ENCODE results near the gene LAD1. TPM values are rescaled to one million over a fixed set of nuclear protein-coding genes. Genes with fewer than 3 reads are reported as not detected.
A peak's percentile ranks its signal among the peaks of the same experiment; 100 is the strongest.

The LAD1 gene
- total and polyA plus RNA-seq, 2 donors (not counting 1 experiment from before 2014, with no cell fraction given) = not detected

GRCh38 chr1:201347498-201348210, 51.5 kb downstream of the LAD1 start:
- no peaks in the 10 kb centered on the region for H3K36me3 ChIP-seq (ENCODE audit: control insufficient read depth, insufficient read depth, low read length)
- H3K27ac ChIP-seq (ENCODE audit: insufficient read depth, low read length) = no peak overlapping the region
- no peaks in the 10 kb centered on the region for H3K4me1 ChIP-seq (ENCODE audit: control insufficient read depth, extremely low read depth, insufficient read depth, low read length)
- TF ChIP-seq, protein P1, sequence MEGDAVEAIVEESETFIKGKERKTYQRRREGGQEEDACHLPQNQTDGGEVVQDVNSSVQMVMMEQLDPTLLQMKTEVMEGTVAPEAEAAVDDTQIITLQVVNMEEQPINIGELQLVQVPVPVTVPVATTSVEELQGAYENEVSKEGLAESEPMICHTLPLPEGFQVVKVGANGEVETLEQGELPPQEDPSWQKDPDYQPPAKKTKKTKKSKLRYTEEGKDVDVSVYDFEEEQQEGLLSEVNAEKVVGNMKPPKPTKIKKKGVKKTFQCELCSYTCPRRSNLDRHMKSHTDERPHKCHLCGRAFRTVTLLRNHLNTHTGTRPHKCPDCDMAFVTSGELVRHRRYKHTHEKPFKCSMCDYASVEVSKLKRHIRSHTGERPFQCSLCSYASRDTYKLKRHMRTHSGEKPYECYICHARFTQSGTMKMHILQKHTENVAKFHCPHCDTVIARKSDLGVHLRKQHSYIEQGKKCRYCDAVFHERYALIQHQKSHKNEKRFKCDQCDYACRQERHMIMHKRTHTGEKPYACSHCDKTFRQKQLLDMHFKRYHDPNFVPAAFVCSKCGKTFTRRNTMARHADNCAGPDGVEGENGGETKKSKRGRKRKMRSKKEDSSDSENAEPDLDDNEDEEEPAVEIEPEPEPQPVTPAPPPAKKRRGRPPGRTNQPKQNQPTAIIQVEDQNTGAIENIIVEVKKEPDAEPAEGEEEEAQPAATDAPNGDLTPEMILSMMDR (conservative IDR thresholded peaks at IDR 0.05 in 1 of 2, IDR thresholded peaks at IDR 0.05 in 1 of 2; ENCODE audit: low read depth in 1 of 2, low read length in 2 of 2) = no peak
- TF ChIP-seq EZH2 (IDR thresholded peaks at IDR 0.05; ENCODE audit: low read length, missing control alignments) = no peak
- no peaks in the 10 kb centered on the region for H3K79me2 ChIP-seq (ENCODE audit: control insufficient read depth, insufficient read depth, low read length)
- peaks cover 13% of the 10 kb centered on the region for H3K27me3 ChIP-seq (ENCODE audit: control insufficient read depth, insufficient read depth, low read length)
- no peak overlapping the region for H3K4me2 ChIP-seq (ENCODE audit: extremely low read depth, insufficient read depth, low read length)
- H3K9me3 ChIP-seq (ENCODE audit: control insufficient read depth, insufficient read depth, low read depth, low read length) = no peaks in the 10 kb centered on the region
- no peaks in the 10 kb centered on the region for H4K20me1 ChIP-seq (ENCODE audit: control insufficient read depth, extremely low read depth, insufficient read depth, low read length)
- no peak for DNase-seq (ENCODE audit: low read depth in 2 of 2)
- no peak overlapping the region for H3K9ac ChIP-seq (ENCODE audit: insufficient read depth, low read length)
- no peak overlapping the region for H3K4me3 ChIP-seq (replicated peaks in 1 of 4; ENCODE audit: control extremely low read depth in 1 of 4, insufficient read depth in 1 of 4, low read depth in 3 of 4, low read length in 4 of 4)
- H2AFZ ChIP-seq (ENCODE audit: low read length) = no peak overlapping the region

DNA sequence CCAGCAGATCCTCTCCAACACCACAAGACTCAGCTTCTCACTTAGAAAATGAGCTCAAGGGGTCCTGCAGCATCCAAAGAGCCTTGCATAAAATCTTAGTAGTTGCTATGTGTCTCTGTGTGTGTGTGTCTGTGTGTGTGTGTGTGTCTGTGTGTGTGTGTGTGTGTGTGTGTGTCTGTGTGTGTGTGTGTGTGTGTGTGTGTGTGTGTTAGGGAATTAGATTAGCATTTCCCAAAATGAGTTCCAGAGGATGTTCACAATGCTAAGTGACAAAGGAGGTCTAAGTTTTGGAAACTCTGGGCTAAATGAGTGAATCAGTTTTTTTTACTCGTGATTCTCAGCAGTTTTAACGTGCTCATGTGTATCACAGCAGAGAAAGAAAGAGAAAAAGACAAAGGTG, 52.1 kb downstream of the LAD1 start:
- Histone ChIP-seq H3K9me3 (ENCODE audit: control insufficient read depth, insufficient read depth, low read depth, low read length) (no peaks in the 10 kb centered on the region), H3K4me1 (ENCODE audit: control insufficient read depth, extremely low read depth, insufficient read depth, low read length) (no peaks in the 10 kb centered on the region), H3K27me3 (ENCODE audit: control insufficient read depth, insufficient read depth, low read length) (peaks cover 10% of the 10 kb centered on the region), H3K27ac (ENCODE audit: insufficient read depth, low read length) (no peak overlapping the region), H3K79me2 (ENCODE audit: control insufficient read depth, insufficient read depth, low read length) (no peaks in the 10 kb centered on the region), H3K4me3 (replicated peaks in 1 of 4; ENCODE audit: control extremely low read depth in 1 of 4, insufficient read depth in 1 of 4, low read depth in 3 of 4, low read length in 4 of 4) (no peak overlapping the region), H3K9ac (ENCODE audit: insufficient read depth, low read length) (no peak overlapping the region), H3K4me2 (ENCODE audit: extremely low read depth, insufficient read depth, low read length) (no peak overlapping the region), H2AFZ (ENCODE audit: low read length) (no peak overlapping the region), H4K20me1 (ENCODE audit: control insufficient read depth, extremely low read depth, insufficient read depth, low read length) (no peaks in the 10 kb centered on the region), H3K36me3 (ENCODE audit: control insufficient read depth, insufficient read depth, low read length) (no peaks in the 10 kb centered on the region)
- no peak for TF ChIP-seq EZH2 (IDR thresholded peaks at IDR 0.05; ENCODE audit: low read length, missing control alignments)
- TF ChIP-seq, protein P1 (conservative IDR thresholded peaks at IDR 0.05 in 1 of 2, IDR thresholded peaks at IDR 0.05 in 1 of 2; ENCODE audit: low read depth in 1 of 2, low read length in 2 of 2) = no peak
- DNase-seq (ENCODE audit: low read depth in 2 of 2) = no peak

DNA sequence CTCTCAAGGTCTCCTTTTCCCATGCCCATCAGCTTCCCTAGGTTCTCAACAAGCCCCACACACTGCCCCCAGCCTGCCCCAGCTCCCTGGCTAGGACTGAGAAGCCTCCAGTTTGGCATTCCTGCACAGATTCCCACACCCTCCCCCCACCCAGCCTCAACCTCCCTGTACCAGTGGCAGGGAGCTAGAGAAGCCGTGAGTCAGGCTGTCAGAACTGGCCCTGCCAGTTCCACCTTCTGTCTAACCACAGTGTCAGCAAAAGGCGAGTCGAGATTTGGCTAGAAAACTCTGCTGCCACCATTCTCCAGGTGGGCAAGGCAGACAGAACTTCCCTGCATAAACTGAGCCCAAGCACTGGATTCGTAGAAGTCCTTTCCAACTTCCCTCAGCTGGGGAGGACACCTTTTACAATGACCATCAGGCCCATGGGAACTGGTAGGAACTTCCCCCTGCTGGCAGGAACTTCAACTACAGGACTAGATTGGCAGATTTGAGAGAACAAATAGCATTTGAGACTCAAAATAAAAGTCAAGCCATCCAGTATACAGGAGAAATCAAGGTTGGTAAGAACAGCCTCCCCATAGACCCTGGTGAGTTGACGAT, 52.7 kb downstream of the LAD1 start:
- TF ChIP-seq EZH2 (IDR thresholded peaks at IDR 0.05; ENCODE audit: low read length, missing control alignments) = no peak
- TF ChIP-seq, protein P1 (conservative IDR thresholded peaks at IDR 0.05 in 1 of 2, IDR thresholded peaks at IDR 0.05 in 1 of 2; ENCODE audit: low read depth in 1 of 2, low read length in 2 of 2) = peak; percentile 76 to 85
- DNase-seq (ENCODE audit: low read depth in 2 of 2) = peak; percentile 49 to 67
- Histone ChIP-seq H3K4me2 (ENCODE audit: extremely low read depth, insufficient read depth, low read length) (no peak overlapping the region), H3K27ac (ENCODE audit: insufficient read depth, low read length) (no peak overlapping the region), H3K36me3 (ENCODE audit: control insufficient read depth, insufficient read depth, low read length) (no peaks in the 10 kb centered on the region), H3K4me1 (ENCODE audit: control insufficient read depth, extremely low read depth, insufficient read depth, low read length) (no peaks in the 10 kb centered on the region), H4K20me1 (ENCODE audit: control insufficient read depth, extremely low read depth, insufficient read depth, low read length) (no peaks in the 10 kb centered on the region), H3K27me3 (ENCODE audit: control insufficient read depth, insufficient read depth, low read length) (peaks cover 10% of the 10 kb centered on the region), H3K9me3 (ENCODE audit: control insufficient read depth, insufficient read depth, low read depth, low read length) (no peaks in the 10 kb centered on the region), H3K79me2 (ENCODE audit: control insufficient read depth, insufficient read depth, low read length) (no peaks in the 10 kb centered on the region), H2AFZ (ENCODE audit: low read length) (no peak overlapping the region), H3K4me3 (replicated peaks in 1 of 4; ENCODE audit: control extremely low read depth in 1 of 4, insufficient read depth in 1 of 4, low read depth in 3 of 4, low read length in 4 of 4) (no peak overlapping the region), H3K9ac (ENCODE audit: insufficient read depth, low read length) (no peak overlapping the region)

All from fibroblast of lung (primary cell).